GM19035 (cell line): ENCODE data around the gene LRRC59.
"Not testable (repeated sequence)": the region's sequence is repeated elsewhere in the genome, so short reads cannot be mapped to it uniquely, and the experiment has no call there.

Experiments
- ATAC-seq: cut with Tn5 transposase; IDR thresholded peaks from one replicate; pipeline ENCODE4 v1.9.1; 2021; ENCODE audit not compliant: unreplicated experiment

The LRRC59 gene

GRCh38 chr17:50424996-50425681 is 27.8 kb upstream of the LRRC59 start:
- ATAC-seq = no peak

GRCh38 chr17:50424246-50424995 is 27.1 kb upstream of the LRRC59 start:
- ATAC-seq = no peak

- ATAC-seq = no peak
Observed at GRCh38 chr17:50423553-50424159, 26.3 kb upstream of the LRRC59 start.

- ATAC-seq = no peak
Observed at GRCh38 chr17:50422738-50423137, 25.4 kb upstream of the LRRC59 start.

- ATAC-seq = no peak
Observed at GRCh38 chr17:50421308-50422051, 24.2 kb upstream of the LRRC59 start.

DNA sequence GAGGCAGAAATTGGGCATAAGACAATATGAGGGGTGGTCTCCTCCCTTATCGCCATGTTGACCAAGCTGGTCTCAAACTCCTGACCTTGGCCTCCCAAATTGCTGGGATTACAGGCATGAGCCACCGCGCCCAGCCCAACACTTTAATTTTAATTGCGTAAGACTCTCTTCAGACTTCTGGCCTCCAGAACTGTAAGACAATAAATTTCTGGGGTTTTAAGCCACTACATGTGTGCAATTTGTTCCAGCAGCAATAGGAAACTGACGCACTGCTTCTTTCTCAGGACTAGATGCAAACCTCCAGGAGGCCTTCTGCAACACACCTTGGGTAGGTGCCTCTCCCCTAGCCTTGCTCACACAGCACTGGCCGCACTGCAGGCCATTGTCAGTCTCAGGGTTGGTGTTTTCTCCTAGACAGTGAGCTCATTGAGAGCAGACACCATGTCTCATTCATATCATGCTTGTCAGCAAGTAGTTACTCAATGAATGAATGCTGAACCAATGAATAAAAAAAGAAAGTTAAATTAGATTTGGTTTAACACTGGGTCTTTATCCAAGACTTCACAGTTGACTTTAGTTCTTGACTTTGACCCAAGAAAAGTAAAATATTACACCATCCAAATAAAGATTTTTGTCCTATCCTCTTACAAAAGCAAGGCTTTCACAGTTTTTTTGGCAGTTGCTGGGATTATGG is 23.2 kb upstream of the LRRC59 start:
- no peak for ATAC-seq

GRCh38 chr17:50419577-50419976 is 22.3 kb upstream of the LRRC59 start:
- not testable (repeated sequence) for ATAC-seq

- no peak for ATAC-seq
Observed at GRCh38 chr17:50414808-50415207, 17.5 kb upstream of the LRRC59 start.

DNA sequence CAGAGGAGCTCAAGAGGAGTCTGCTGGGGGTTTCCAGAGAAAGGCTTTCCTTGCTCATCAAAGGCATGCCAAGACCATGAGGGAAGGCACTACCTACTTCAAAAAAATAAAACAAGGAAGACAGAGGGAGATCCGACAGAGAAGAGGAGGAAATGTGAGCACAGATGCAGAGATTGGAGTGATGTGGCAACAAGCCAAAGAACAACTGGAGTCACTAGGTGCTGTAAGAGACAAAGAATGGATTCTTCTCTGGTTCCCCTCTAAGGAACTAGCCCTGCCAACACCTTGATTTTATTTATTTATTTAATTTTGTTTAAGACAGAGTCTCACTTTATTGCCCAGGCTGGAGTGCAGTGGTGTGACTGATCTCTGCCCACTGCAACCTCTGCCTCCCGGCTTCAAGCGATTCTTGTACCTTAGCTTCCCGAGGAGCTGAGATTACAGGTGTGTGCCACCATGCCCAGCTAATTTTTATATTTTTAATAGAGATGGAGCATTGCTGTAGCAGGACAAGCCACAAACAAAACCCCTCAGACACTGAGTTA is 14.9 kb upstream of the LRRC59 start:
- no peak for ATAC-seq

DNA sequence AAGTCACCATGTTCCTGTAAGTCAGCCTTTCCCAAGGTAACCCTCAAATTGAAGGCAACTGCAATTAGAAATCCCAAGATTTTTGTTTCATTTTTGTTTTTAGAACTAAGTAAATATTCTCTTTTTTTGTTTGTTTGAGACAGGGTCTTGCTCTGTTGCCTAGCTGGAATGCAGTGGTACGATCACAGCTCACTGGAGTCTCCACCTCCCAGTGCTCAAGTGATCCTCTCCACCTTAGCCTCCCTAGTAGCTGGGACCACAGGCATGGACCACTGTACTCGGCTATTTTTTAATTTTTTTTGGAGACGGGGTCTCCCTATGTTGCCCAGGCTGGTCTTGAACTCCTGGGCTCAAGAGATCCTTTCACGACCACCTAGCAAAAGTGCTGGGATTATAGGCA is 10.6 kb upstream of the LRRC59 start:
- no peak for ATAC-seq

DNA sequence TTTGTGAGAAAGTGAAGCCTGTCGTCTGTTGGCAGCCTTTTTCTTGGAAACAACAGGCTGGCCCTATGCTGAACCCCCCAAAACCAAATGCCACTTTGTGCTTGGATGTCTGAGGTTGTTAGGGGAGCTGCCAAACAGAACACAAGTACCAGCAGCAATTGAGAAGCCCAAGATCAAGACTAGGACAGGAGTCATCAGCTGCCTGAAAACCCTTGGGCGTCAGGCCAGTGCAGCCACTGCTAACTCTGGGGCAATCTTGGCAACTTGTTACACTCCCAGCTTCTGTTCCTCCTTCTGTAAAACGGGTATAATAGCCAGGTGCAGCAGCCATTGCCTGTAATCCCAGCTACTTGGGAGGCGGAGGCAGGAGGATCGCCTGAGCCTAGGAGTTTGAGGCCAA is 9.3 kb upstream of the LRRC59 start:
- no peak for ATAC-seq

GRCh38 chr17:50405351-50405750 is 8.0 kb upstream of the LRRC59 start:
- not testable (repeated sequence) for ATAC-seq

GRCh38 chr17:50399591-50399990 is 2.3 kb upstream of the LRRC59 start:
- ATAC-seq = not testable (repeated sequence)

DNA sequence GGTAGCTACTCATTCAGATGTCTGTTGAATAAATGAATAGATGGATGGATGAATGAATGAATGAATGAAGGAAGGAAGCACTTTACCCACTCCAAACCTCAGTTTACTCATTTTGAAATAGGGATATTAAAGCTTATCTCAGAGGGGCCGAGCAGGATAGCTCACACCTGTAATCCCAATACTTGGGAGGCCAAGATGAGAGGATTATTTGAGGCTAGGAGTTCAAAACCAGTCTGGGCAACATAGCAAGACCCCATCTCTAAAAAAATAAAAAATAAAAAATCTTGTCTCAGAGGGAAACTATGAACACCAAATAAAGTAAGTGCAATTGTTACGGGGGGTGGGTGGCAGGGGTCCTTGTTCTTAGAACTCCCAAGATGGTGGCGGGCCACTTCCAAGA is 1.3 kb upstream of the LRRC59 start:
- ATAC-seq = not testable (repeated sequence)

DNA sequence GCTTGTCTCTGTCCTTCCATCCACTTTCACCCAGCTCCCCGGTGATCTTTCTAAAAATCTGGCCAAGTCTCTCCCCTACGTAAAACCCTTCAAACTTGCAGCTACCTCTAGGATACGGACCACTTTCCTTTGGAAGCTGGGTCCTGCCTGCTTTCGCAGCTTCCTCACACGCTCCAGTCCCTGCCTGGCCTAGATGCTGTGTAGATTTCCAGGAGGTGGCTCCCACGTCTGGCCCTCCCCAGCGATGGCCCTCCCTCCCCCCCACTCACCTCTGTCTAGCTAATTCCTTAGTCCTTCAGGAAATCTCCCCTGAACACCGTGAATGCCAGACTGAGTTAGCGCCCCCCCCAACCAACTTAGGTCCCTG is 579 bp upstream of the LRRC59 start:
- no peak for ATAC-seq

- peak; percentile 16 for ATAC-seq
Observed at GRCh38 chr17:50396261-50397110, 837 bp downstream of the LRRC59 start.

DNA sequence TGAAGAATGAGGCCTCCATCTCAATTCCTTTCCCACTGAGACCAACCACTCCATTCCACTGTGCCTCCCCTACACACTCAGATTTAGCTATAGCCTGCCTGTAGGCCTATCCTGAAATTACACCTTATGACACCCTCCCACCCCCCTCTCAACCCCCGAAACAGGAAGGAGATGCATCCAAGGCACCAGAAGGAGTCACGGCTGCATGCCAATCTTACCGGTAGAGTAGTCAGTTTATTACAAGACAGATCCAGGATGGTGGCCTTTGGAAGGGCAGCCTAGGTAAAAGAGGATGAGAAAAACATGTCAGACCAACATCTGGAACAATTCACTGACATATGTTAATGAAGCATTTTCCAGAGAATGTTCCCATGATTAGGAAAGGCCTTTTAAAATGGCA is 2.6 kb downstream of the LRRC59 start:
- ATAC-seq = no peak

DNA sequence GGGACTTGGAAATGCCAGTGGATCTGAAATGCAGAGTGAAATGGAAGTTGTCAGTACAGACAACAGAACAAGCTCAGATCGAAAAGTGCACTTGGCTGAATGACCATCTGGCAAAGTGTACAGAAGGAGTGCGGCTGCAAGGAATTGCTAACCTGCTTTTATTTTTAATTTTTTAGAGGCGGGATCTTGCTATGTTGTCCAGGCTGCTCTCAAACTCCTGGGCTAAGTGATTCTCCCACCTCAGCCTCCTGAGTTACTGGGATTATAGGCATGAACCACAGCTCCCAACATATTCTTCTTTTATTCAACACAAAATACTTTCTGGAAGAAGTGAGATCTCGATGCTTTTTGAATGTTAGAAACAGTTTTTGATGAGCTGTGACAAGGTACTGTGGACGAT is 3.6 kb downstream of the LRRC59 start:
- ATAC-seq = no peak

GRCh38 chr17:50392621-50393020 is 4.7 kb downstream of the LRRC59 start:
- ATAC-seq = no peak

DNA sequence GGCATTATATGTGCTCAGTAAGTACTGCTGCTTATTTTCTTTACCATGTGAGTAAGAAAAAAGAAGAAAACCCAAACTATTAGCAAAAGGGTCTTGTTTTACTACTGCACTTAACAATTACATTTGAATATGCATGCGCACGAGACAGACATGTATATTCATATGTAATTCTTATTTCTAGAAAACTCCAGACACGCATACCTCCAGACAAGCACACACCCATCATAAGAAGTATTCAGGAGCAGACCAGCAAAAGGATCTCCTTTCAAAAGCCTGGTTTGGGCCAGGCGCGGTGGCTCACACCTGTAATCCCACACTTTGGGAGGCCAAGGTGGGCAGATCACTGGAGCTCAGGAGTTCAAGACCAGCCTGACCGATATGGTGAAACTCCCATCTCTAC is 7.8 kb downstream of the LRRC59 start:
- no peak for ATAC-seq
